NK-92 (cell line): ENCODE data around the gene GGACT.

Experiments used
- DNase-seq: peaks from one replicate; lab custom pipeline; 2025; ENCODE audit not compliant: unreplicated experiment; lab: John Stamatoyannopoulos, UW

The GGACT gene

DNA sequence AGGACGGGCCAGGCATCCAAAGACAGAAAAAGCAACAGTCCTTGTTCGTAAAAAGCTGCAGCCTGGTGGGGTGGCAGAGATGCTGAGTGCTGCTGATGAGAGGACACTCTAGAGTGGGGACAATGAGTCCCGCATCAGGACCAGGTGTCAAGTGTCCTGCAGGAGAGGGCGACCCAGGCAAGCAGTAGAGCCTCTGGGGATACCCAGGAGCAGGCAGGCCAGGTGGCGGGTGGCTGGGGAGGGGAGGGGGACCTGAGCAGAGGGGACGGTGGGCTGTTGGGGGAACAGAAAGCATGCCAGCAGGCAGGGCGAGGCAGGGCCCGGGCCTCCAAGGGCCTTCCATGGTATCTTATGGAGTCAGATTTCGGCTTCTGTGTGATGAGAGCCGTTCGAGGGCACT lies 35.8 kb downstream of the GGACT start:
- no peak for DNase-seq

DNA sequence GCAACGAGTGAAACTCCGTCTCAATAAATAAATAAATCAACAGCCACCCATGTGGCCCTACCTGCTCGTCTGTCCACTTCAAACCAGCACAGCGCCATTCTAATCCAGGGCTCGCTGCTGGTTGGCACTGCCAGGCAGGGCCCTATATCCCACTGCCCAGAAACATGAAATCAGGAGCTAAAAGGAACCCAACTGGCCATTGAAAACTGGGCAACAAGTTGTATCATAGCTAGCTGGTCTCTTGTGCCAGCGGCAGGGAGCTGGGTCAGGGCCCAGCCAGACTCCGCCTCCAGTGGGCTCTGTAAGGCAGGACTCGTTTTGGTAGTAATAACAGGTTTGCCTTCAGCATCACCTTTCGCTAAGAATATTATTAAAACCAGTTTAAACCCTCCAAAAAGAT lies 39.3 kb downstream of the GGACT start:
- DNase-seq, result no peak

DNA sequence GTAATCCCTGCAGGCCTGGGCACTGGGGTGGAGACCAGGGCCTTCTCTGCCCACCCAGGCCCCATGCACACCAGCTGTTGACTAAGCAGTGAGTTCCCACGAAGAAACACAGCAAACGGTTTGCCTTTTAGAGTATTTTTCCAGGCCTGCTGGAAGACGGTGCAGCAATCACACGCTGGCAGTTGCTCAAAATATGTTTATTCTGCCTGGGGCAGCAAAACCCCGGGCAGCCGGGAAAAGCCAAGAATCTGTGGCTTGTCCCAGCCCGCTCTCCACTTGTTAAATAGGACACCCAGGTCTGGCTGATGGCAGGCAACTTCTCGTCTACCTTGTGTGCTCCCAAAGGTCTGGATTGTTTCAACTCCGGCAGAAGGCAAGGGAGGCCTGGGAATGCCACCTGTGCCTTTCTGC lies 40.8 kb downstream of the GGACT start:
- no peak for DNase-seq

DNA sequence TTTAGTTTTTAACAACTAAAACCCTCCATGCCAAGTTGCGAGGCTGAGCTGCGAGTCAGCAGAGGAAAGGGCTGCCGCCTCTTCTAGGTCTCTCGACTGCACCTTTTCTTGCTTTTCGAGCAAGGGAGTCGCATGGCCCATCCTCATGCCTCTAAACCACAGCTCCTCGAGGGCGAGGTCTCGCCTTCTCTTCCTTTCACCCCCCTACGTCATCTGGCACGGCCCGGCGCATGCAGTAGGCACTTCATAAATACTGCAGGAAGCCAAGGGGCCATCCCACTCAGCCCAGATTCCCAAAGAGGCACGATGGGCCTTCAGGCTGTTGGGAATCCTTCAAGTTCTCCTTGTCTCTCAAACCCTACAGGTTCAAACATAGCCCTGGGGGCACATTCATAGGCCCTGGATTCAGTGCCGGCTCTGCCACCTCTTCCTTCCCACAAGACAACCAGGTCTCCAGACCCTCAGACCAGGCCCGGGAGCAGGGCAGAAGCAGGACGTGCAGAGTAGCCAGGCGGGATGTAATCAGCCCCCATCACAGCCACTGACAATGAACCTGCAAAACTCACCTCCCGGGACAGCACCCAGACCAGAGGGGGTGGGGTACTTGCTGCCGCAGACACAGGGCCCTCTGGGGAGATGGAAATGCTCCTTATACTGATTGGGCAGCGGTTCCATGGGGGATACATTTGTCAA lies 41.7 kb downstream of the GGACT start:
- no peak for DNase-seq

DNA sequence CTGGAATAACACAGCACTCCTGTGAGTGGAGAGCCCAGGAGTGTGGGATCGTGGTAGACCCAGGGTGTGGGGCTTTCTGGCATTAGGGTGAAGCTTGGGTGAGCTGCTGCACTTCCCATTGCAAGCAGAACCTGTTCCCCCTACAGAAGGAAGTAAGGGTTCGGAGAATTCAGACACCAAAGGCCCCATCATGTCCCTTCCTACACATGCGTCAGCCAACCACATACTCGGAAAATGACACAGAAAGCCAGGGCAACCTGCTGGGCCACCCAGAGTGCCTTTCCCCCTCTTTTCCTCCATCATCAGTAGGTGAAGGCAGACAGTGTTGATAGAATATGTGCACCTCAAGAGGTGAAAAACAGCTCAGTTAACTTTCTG lies 42.9 kb downstream of the GGACT start:
- DNase-seq, result no peak

DNA sequence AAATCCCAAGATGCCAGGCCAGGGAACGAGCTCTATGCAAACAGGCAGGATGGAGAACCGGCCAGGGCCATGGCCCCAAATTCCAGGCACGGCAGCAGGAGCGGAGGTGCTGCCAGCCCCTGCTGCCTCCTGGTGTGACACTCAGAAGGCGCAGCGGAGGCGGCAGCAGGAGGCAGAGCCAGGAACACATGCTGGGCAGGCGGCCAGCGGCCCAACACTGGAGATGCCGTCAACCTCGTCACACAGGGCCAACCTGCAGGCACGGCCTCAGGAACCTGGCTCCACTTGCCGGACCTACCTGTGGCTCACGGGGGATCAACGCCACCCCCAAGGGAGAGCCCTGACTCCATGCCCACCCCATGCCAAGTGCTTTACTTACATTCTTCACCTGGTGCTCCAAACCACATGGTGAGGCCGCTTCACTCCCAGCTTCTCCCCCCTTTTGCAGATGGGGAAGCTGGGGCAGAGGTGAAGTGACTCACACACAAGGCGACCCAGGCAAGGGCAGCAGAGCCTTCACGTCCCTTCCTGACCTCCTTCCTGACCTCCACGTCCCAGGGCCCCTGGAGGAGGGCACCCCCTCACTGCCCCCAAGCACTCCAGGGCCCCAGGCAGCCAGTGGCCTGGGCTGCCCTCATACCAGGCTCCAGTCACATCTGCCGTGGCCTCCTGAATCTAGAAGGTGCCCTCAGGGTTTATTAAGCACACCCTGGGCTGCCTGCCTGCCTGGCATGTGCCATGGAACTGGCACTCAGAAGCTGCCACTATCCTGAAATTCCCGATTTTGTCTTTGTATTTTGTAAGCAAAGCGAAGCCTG lies 43.5 kb downstream of the GGACT start:
- no peak for DNase-seq

DNA sequence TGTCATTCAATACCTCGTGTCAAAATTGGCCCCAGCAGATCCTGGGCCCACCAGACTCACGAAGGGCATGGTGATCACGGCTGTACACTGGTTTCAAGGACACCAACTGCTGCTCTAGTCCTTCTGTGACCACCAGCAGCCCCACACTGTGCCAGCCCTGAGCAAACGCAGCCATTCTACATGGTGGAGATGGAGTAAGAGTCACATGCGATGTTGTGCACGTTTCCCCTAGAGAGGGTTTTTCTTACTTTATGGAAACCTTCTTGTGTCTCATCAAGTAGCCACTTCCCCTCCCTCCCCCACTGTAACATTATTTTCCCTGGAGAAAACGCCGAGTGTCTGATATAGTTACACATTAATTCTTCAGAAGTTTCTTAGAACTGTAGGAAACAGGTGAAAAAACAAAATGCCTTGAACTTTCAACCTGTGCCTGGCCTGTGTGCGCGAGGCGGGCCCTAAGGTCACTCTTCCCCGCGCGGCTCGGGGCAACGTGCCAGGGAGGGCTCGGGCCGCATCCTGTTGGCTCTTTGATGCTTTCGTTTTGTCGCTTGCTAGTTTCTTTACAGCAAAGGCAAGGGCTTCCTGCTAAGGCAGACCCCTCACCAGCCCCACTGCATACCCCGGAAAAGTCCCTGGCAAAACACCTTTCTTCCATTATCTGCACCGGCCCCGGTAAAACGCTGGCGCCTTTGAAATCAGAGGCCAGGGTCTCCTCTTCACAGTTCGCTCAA lies 44.6 kb downstream of the GGACT start:
- DNase-seq, result no peak

DNA sequence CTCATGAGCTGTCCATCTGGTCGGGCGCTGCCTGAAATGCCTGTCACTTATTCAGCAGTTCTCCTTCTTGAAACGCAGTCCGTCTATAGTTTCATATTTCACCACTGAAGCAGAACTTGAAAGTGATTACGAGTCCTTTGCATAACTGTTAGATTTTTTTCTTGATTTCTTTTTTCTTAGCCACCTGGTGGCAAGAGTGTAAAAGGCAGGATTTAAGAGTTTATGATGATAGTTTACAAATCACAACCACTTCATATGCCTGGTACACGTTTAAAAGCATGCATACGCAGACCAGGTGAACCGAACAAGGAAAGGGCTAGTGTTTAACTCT lies 45.8 kb downstream of the GGACT start:
- DNase-seq, result no peak

DNA sequence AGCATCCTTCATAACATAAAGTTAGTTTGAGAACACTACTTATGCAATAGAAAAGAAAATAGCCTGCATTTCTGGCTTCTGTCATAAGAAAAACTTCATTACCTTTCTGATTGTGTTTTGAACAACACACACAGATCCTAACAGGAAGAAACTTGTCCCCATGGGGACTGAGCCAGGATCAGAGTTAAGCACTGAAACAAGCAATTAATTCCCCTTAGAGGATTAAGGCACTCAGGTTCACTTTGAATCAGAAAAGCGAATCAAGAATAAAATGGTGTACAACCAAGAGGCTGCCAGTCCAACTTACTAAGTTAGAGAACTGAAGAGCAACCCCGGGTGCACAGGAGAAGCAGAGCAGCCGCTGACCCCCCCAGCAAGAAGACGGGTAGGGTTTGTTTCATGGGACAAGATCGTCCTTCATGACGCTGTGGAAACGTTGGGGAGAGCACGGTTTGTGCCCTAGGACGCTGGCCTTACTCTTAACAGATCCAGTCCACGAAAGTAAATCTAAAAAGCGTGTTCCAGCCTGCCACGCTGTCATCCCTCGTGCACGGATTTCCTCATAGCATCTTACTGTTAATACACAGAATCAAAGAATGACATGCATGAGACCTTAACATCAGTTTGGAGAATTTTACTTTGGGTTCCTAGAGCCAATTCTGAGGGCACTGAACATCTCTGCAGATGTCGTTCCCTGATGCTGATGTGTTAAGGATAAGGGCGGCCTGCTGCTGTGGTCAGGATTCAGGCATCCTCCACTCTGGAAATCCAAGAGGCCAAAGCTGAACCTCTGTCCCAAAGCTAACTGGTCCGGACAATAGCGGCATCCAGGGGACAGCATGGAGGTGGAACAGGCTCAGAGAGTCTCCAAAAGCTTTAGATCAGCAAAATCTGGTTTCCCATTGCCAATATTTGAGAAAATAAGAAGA lies 46.4 kb downstream of the GGACT start:
- DNase-seq, result no peak

DNA sequence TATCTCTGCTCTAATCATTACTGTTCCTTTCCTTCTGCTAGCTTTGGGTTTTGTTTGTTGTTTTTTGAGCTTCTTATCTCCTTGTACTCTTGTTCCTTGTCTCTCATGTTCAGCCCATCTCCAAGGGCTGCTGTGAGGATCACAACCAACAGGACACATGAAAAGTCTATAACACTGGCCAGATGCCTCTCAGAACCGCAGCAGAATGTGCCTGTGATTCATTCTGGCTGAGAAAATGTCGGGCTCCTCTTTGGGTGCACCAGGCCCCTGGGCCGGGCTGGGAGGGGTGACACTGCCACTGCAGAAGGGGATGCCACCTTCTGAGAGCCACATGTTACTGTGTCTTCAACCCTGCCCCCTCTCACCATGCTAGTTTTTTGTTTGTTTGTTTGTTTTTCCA lies 48.0 kb downstream of the GGACT start:
- no peak for DNase-seq

DNA sequence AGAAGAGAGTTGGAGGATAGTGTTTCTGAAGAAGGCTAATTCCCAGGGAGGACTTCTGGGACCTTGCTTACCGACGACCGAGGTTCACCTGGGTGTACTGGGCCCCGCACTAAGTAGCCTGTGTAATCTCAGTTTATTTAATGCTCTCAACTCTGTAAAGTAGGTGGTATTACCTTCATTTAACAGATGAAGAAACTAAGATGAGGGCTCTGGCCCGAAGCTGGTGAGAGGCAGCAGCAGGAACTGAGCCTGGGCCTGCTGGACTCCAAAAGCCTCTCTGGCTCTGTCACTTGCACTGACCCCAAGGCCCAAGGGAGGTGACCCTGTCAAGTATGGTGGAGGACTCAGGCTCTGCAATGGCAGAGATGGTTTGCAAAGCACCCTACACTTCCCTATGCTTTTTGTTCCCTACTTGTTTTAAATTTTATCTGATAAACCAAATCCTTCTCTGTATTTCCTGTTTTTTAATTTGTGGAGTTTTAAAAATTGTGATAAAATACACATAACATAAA lies 50.6 kb downstream of the GGACT start:
- no peak for DNase-seq

DNA sequence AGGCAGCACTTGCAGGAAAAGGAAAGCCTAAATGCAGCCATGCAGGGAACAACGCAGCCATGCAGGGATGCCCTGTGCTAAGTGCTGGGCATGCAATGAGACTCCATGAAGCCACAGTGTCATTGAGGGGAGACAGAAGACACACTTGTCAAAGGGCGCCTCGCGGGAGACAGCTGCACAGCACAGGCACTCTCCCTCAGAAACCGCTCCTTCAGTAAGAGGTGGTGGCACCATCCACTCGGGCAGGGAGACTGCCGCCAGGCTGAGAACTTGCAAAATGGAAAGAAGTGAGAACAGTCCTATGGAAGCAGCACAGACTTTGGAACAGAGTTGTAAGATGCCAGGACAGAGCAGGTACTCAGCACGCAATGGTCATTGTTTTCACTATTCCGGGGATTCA lies 51.1 kb downstream of the GGACT start:
- no peak for DNase-seq

DNA sequence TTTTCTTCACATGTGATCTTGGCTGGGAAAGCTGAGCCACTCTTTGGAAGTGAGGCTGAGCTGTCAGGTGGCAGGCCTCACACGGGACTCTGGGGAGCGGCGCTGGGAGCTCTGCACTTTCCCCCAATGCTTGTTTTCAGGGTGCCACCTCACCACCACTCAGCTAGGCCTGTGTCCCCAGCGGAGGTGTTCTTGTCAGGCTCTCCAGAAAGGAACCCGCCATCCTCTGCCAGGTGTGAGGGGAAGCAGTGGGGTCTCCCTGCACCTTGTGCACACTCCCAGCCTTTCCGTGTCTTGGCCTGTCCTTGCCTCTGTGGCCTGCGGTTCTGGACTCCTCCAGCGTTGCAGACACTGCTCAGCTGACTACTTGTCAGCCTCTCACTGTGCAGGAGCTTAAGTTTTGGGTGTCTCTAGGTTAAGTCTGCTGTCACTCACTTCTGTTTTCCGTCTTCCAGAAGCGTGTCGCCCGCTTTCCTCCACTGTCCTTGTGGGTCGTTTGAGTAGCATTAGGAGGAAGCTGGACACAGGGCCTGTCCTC lies 51.9 kb downstream of the GGACT start:
- no peak for DNase-seq

DNA sequence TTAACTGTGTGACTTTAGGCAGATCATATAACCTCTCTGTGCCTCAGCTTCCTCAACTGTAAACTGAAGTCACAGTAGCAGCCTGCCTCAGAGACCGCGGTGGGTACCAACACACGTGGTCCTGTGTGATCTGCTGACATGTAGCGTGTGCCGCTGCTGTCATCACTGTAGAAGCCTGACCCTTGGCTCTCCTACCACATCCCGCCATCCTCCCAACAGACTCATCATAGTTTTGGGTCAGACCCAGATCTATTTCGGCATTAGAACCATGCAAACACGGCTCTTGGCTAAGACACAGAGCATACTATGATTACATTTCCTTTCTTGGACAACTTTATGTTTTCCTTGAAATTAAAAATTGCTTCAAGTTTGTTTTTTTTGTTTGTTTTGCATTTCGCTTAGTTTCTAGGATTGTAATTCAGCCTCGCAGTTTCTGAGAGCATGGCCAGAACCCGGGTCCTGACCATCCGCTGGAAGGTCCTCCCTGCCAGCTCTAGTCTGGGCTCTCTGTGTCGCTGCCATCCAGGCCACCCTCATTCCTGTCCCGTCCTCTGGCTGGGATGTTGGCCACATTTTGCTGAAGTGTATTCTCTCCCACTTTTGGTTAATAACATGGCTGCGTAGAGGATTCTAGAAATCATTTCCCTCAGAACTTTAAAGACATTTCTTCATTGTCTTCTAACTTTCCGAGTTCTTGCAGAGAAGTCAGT lies 53.0 kb downstream of the GGACT start:
- no peak for DNase-seq

DNA sequence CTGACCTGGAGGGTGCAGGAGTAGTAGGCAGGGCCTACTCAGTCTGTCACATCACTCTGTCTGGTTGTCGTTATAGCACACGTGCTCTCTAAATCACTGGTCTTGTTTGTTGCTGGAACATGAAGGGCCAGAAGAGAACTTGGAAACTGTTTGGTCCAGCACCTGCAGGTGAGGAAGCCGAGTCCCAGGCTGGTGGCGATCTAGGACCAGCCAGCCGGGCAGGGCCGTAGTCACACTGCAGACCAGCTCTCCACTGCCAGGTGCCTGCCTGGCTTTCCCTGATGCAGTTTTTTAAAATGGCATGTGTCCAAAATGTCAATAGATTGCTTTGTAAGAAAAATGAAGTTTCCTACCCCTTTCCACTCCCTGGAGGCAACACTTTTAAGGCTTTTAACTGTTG lies 53.7 kb downstream of the GGACT start:
- DNase-seq, result no peak

DNA sequence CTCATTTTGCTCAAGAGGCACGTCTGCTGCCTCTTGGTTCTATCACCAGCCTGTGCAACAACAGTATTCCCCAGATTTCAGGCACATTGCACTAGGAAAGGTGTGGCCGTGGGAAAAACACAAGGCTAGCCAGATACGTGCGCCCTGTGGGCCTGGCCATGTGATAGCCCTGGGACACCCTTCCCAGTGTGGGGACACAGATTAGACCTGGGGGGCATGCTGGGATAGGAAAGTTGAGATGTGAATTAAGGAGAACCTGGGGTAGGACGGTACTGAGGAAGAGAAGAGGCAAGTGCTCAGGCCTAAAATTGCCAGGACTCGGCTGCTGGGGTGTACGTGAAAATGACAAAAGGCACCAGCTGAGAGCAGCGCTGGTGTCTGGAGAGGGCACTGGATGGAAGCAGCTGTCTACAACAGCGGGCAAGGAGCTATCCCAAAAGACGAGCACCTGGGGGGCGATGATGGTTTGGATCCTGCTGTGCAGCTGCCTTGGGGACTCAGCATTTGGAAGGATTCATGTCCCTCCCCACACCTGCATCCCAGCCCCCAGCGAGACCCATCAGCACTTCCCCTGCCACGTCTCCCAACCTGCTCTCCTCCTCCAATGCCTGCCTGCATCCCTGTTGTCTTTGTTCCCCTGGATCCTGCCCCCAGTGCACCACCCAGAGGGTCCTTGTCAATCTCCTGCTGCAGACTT lies 54.3 kb downstream of the GGACT start:
- no peak for DNase-seq

DNA sequence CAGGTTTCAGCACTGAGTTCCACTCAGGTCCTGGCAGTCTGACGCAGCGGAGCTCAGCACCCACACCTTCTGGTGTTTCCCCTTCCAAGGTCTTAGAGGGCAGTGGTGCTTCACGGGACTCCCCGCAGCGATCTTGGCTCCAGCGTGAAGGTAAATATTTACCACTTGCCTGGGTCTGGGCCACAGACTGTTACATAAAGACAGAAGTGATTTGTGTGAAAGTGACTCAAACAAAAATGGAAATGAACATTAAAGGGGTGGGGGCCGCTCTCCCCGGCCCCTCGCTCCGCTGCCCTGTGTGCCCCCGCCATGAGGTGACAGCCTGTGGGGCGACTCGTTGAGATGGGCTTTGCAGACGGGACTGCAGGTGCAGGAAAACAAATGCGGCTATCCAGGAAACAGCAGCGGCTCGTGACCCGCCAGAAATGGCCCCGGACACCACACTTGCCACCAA lies 55.0 kb downstream of the GGACT start:
- DNase-seq, result no peak

DNA sequence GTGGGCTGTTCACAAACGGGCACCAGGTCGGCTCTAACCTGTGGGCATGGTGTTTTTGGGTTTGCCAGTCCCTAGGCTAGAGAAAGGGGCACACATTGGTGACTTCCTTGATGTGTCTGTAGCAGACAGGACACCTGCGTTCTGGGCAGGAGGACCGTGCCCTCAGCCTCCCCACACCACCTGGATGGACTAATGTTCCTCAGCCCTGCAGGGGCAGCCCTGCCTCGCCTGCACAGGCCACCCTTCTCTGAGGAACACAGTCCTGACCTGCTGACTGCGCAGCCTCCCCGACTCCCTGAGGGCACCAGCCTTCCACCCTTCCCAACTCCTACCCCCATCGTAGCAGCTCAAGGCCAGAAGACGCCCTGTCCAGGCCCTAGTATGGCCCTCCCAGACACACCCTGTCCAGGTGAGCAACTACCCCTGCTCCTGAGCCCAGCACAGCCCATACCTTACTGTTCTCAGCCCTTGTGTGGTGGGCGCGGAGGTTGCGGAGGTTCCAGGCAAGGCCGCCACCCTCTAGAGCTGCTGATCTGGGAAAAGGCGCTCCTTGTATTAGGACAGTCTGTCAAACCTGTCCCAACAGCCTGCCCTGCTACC lies 55.7 kb downstream of the GGACT start:
- DNase-seq, result no peak
